WI38 (cell line): Measurements from ENCODE around the gene PLEKHA6.

Source experiments
- H3K4me3 ChIP-seq: 2 replicates; pipeline ENCODE4 v1.5.1; 2011; ENCODE audit warnings: low read depth, mild to moderate bottlenecking, control low read depth, low read length
- TF ChIP-seq, protein P1 (sequence below): IDR thresholded peaks from 2 replicates; pipeline ENCODE4 v1.5.1; 2012; ENCODE audit warnings: low read depth, mild to moderate bottlenecking, control low read depth, low read length

Gene PLEKHA6

DNA sequence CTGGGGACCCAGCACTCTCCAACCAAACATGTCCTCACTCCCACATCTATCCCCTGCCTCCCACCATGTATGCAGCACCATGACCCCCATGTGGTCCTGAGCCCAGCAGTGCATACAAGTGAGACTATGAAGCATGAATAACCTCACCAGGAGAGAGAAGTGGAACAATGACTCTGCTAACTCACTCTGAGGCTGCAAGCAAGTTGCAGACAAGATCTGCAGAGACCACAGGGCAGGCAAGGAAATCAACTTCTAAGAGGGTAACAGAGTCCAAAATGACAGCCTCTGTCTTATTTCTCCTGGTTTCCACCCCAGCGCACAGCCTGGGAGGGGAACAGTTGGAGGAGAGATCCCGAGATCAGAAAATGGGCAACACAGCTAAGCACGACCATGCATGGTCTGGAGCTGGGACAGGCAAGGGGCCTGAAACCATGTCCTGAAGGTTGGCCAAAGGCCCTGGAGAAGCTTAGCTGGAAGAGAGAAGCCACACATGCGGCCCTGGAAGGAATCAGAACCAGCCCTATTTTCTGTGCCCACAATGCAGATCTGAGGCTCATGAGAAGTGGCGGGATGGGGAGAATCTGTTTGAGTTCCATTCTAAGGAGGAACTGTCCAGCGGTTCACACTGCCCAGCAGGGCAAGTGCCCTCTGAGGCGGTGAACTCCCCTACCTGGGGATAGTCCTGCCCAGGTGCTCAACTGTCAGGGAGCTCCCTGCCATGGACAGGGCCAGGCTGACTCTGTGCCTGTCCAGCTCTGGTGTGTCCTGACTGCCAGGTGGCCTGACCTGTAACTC lies 181.0 kb downstream of the PLEKHA6 start:
- no peak overlapping the region for H3K4me3 ChIP-seq
- TF ChIP-seq, protein P1, sequence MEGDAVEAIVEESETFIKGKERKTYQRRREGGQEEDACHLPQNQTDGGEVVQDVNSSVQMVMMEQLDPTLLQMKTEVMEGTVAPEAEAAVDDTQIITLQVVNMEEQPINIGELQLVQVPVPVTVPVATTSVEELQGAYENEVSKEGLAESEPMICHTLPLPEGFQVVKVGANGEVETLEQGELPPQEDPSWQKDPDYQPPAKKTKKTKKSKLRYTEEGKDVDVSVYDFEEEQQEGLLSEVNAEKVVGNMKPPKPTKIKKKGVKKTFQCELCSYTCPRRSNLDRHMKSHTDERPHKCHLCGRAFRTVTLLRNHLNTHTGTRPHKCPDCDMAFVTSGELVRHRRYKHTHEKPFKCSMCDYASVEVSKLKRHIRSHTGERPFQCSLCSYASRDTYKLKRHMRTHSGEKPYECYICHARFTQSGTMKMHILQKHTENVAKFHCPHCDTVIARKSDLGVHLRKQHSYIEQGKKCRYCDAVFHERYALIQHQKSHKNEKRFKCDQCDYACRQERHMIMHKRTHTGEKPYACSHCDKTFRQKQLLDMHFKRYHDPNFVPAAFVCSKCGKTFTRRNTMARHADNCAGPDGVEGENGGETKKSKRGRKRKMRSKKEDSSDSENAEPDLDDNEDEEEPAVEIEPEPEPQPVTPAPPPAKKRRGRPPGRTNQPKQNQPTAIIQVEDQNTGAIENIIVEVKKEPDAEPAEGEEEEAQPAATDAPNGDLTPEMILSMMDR: no peak

DNA sequence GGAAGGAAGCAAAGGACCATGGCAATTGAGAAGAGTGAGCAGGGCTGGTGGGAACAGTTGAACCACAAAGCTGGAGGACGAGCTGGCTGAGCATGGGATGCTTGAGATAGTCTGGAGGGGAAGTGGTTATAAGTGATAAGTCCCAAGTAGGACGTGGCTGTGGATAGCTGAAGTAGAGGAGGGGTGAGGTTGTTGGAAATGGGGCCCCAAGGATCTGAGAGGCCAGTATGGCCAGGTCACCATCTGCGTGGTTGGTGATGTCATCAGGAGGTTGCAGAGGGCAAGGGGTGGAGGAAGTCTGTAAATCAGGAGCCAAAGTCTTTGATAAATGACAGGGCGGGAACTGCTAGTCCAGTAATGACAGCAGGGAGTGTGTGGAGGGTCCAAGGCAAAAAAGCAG lies 182.6 kb downstream of the PLEKHA6 start:
- TF ChIP-seq, protein P1: no peak
- H3K4me3 ChIP-seq: no peak overlapping the region

DNA sequence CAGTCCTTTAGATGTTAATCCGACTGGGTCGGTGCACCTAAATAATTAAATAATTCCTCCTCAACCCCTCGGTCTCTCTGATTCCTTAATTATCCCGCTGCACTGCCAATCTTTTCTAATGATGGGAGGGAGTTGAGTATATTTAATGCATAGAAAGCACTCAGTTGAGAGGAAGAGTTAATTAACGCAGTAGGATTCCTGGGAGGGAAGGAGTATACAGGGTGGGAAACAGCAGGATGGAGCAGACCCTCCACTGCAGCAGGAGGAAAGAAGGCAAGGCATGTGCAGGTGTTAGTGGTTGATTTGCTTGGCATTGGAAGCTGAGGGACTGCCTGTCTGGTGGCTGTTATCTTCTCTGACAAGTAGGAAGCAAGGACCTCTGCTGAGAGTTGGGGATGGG lies 183.7 kb downstream of the PLEKHA6 start:
- TF ChIP-seq, protein P1: no peak
- no peak overlapping the region for H3K4me3 ChIP-seq

DNA sequence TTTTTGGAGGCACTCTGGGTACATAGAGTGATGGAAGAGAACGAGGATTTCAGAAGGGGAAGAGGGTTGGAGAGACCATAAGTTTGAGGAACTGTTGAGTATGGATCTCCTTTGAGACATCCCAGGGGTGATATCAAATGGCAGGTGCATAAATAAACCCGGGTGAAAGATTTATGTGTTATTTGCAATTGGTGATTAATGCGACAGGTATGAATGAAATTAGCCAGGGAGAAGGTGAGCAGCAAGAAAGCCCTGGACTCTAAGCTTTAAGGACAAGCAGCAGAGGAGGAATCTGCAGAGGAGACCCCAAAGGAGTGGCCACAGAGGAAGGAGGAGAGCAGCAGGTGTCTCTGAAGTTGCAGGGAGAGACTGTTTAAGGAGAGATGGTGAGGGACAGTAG lies 184.8 kb downstream of the PLEKHA6 start:
- H3K4me3 ChIP-seq: no peak overlapping the region
- TF ChIP-seq, protein P1: no peak

DNA sequence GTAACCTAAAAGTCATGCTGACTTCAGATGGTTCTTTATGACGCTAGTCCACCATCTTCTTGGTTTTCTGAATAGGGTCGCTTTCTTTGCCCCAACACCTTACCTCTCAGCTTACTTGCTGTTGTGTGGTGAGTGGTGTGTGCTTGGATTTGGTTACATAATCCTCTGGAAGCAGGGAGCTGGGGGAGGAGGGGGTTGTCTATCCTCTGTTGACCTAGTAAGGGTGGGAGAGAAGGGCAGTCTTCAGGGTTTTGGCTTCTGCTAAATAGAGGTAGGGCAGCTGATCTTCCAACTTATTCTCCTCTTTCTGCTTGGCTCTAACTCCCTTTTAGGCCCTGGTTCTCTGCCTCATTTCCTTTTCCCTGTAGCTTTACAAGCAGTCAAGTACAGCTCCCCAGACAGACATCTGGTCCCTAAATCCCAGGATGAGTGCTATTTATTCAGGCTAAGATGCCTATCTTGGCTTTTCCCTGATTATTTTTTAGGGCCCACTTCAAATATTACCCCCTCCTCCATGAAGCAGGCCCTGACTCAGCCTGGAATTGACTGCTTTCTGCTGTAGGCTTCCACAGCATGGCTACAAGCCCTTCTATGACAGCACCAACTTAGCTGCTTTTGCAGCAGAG lies 187.2 kb downstream of the PLEKHA6 start:
- TF ChIP-seq, protein P1: no peak
- no peak overlapping the region for H3K4me3 ChIP-seq

DNA sequence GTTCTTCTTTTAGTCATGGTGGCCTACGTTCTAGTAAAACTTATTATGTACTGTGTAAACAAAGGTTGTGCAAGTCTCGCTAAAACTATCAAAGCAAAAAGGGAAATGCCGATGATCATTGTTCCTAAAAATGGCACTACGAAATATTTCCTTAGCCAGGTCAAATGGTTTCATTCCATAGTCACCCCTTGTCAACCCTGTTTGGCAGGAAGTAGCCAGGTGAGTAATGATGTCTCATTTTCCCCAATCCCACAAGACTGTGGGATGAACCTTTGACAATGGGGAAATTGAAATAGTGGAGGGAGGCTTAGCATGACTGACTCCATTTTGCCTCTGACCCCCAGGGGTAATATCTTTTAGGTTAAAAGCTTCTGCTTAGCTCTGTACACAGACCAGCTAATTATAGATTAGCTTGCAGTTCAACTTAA lies 188.0 kb downstream of the PLEKHA6 start:
- H3K4me3 ChIP-seq: no peak overlapping the region
- TF ChIP-seq, protein P1: no peak

DNA sequence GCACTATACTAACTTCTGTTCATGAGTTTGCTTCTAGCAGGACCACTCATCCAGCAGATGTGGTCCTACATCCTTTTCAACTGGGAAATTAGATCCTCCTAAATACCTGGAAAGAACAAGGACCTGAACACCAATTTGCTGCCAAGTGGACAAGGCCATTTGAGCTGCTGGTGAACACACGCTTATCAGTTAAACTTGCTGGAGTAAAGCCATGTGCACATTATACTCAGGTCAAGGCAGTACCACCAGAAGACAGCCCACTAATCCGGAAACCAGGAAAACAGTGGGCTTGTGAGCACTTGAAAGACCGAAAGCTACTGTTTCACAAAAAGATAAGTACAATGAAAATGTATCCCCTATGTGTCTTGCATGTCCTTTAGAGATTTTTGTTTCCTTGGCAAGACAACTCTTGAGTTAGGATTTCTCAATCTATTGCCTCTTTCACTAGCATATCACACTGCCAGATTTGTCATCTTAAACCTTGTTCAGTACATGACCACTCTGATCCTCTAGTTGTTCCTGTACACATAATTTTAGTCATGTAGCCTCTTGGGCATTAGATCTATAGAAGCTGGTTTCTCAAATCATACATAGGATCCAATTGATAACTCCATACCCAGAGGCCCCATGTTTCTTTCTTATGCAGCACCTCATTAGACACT lies 189.1 kb downstream of the PLEKHA6 start:
- TF ChIP-seq, protein P1: no peak

More for the DNA sequence above, 189.1 kb downstream of the PLEKHA6 start:
- no peak overlapping the region for H3K4me3 ChIP-seq
